Caco-2 (cell line): ENCODE results near the gene ZNF467. TPM values are rescaled to one million over a fixed set of nuclear protein-coding genes. Genes with fewer than 3 reads are reported as not detected.

Experiments
- BruUV-seq: library from RNA; stranded (reverse); fragments of 400-500 nt; replicated peaks from 2 replicates; lab custom pipeline; 2021; lab: Mats Ljungman, UMichigan
- CTCF ChIA-PET: fragments of 300-600 bp; sonication (Branson Sonifier 250); formaldehyde crosslinking; loops from one replicate; lab custom pipeline; 2022; ENCODE audit warnings: antibody characterized with exemption; lab: Charles Lee
- POLR2A ChIA-PET: fragments of 300-600 bp; sonication (Branson Sonifier 250); formaldehyde crosslinking; loops from one replicate; lab custom pipeline; 2022; ENCODE audit warnings: antibody characterized with exemption; lab: Charles Lee
- DNase-seq, 2 experiments: peaks; one replicate each; pipeline versions ENCODE4 v3.0.0 to v3.0.0-alpha.2; 2020 to 2022
- H3K27me3 ChIP-seq: replicated peaks from 2 replicates; pipeline ENCODE4 v1.6.0; 2011; ENCODE audit warnings: low read length; ENCODE audit not compliant: control insufficient read depth, insufficient read depth
- H3K36me3 ChIP-seq: 2 replicates; pipeline ENCODE4 v1.5.1; 2011; ENCODE audit warnings: low read length; ENCODE audit not compliant: control insufficient read depth, insufficient read depth
- H3K4me1 ChIP-seq: fragments of 250-450 bp; sonication (Bioruptor Pico); 2 replicates; pipeline ENCODE4 v1.5.1; 2020; ENCODE audit warnings: mild to moderate bottlenecking
- H3K4me3 ChIP-seq: 2 replicates; pipeline ENCODE4 v1.5.1; 2011; ENCODE audit warnings: low read depth, mild to moderate bottlenecking, control low read depth, low read length
- H3K9me3 ChIP-seq: fragments of 250-450 bp; sonication (Bioruptor Pico); 2 replicates; pipeline ENCODE4 v1.5.1; 2020; ENCODE audit warnings: mild to moderate bottlenecking, moderate library complexity
- H3K27ac Mint-ChIP-seq: one replicate; pipeline ENCODE4 v1.8.0; 2022; ENCODE audit warnings: mixed read lengths; ENCODE audit not compliant: unreplicated experiment
- H3K27me3 Mint-ChIP-seq: one replicate; pipeline ENCODE4 v1.8.0; 2022; ENCODE audit warnings: mixed read lengths; ENCODE audit not compliant: insufficient read depth, unreplicated experiment
- H3K36me3 Mint-ChIP-seq: one replicate; pipeline ENCODE4 v1.8.0; 2022; ENCODE audit warnings: mild to moderate bottlenecking, mixed read lengths; ENCODE audit not compliant: insufficient read depth, unreplicated experiment
- H3K4me1 Mint-ChIP-seq: one replicate; pipeline ENCODE4 v1.8.0; 2022; ENCODE audit warnings: low read depth, mixed read lengths; ENCODE audit not compliant: unreplicated experiment
- H3K4me3 Mint-ChIP-seq: one replicate; pipeline ENCODE4 v1.8.0; 2022; ENCODE audit warnings: mild to moderate bottlenecking, moderate library complexity, mixed read lengths; ENCODE audit not compliant: unreplicated experiment
- H3K9me3 Mint-ChIP-seq: one replicate; pipeline ENCODE4 v1.8.0; 2022; ENCODE audit warnings: mixed read lengths; ENCODE audit not compliant: unreplicated experiment
- CTCF ChIP-seq, 2 experiments: fragments of 200-600 bp in 1 of 2; IDR thresholded peaks; 1 replicate in 1 of 2; 2 replicates in 1 of 2; pipeline versions ENCODE4 v1.5.1 to v1.8.0; 2011 to 2022; ENCODE audit warnings: antibody characterized with exemption in 1 of 2, control low read depth in 1 of 2, inconsistent platforms in 1 of 2, low read depth in 1 of 2, low read length in 1 of 2, mild to moderate bottlenecking in 1 of 2, moderate library complexity in 1 of 2; ENCODE audit not compliant: insufficient read depth in 1 of 2, severe bottlenecking in 1 of 2, unreplicated experiment in 1 of 2
- intact Hi-C: fragments of 100-400 bp; cut with micrococcal nuclease; formaldehyde crosslinking; loops from one replicate; pipeline ENCODE4 v1.10.0; 2022; ENCODE audit not compliant: unreplicated experiment
- total RNA-seq: library from RNA; stranded (reverse); gene quantifications from 2 replicates; pipeline ENCODE4 v1.2.3, GENCODE V29; 2022

Gene ZNF467
- total RNA-seq, 1 experiment from 2014 or later = 1.7 TPM

- no peak for DNase-seq
- intact Hi-C loops = loop anchor here (5.0 kb wide), 1 partner anchor 66 kb away; the partner anchor contains the start of gene ZNF862
- no peaks in the 10 kb centered on the region; the same call in 1 of the 2 replicates for H3K27me3 ChIP-seq
Measured at GRCh38 chr7:149770728-149771636, 2.4 kb downstream of the ZNF467 start.

GRCh38 chr7:149769915-149770314 lies 3.5 kb downstream of the ZNF467 start:
- CTCF ChIA-PET = interaction anchor here (0.8 kb wide), 1 partner anchor 28 kb away, joined by 4 read pairs; no protein-coding TSS in a partner anchor
- Histone ChIP-seq H3K4me1 (no peaks in the 10 kb centered on the region), H3K27me3 (no peaks in the 10 kb centered on the region; the same call in 1 of the 2 replicates), H3K9me3 (no peaks in the 10 kb centered on the region), H3K4me3 (no peak overlapping the region), H3K36me3 (no peaks in the 10 kb centered on the region)
- Mint-ChIP-seq H3K9me3 (no peaks in the 10 kb centered on the region), H3K4me1 (peaks cover 6% of the 10 kb centered on the region), H3K27ac (no peak overlapping the region), H3K4me3 (no peak overlapping the region), H3K36me3 (no peaks in the 10 kb centered on the region), H3K27me3 (peaks cover 12% of the 10 kb centered on the region)
- POLR2A ChIA-PET = no interaction called here
- intact Hi-C loops = loop anchor here (5.0 kb wide), 1 partner anchor 67 kb away; the partner anchor contains the start of gene ZNF862
- DNase-seq = no peak
- TF ChIP-seq CTCF (IDR thresholded peaks at IDR 0.05; ENCODE audit: insufficient read depth in 1 of 2, low read depth in 1 of 2, low read length in 1 of 2, severe bottlenecking in 1 of 2, unreplicated experiment in 1 of 2) = no peak
- BruUV-seq = no TSS peak

More at GRCh38 chr7:149770728-149771636, 2.4 kb downstream of the ZNF467 start:
- H3K4me3 ChIP-seq = peak overlapping the region; percentile 31
- Mint-ChIP-seq H3K36me3 (no peaks in the 10 kb centered on the region), H3K4me1 (peaks cover 6% of the 10 kb centered on the region), H3K9me3 (no peaks in the 10 kb centered on the region), H3K27me3 (peaks cover 12% of the 10 kb centered on the region), H3K27ac (no peak overlapping the region), H3K4me3 (peak overlapping the region; percentile 81)
- ChIA-PET POLR2A (interaction anchor here (0.6 kb wide), 1 partner anchor 576 kb away, joined by 3 read pairs; the partner anchor contains the start of gene ZNF282), CTCF (interaction anchor here (1.1 kb wide), 1 partner anchor 29 kb away, joined by 4 read pairs; no protein-coding TSS in a partner anchor)
- no peaks in the 10 kb centered on the region for H3K9me3 ChIP-seq
- no peaks in the 10 kb centered on the region for H3K36me3 ChIP-seq
- BruUV-seq = no TSS peak
- TF ChIP-seq CTCF (IDR thresholded peaks at IDR 0.05; ENCODE audit: insufficient read depth in 1 of 2, low read depth in 1 of 2, low read length in 1 of 2, severe bottlenecking in 1 of 2, unreplicated experiment in 1 of 2) = no peak
- H3K4me1 ChIP-seq = no peaks in the 10 kb centered on the region

GRCh38 chr7:149768931-149769330 lies 4.5 kb downstream of the ZNF467 start:
- Mint-ChIP-seq H3K27me3 (peaks cover 7% of the 10 kb centered on the region), H3K27ac (no peak overlapping the region), H3K9me3 (no peaks in the 10 kb centered on the region), H3K4me3 (no peak overlapping the region), H3K36me3 (no peaks in the 10 kb centered on the region), H3K4me1 (peaks cover 6% of the 10 kb centered on the region)
- BruUV-seq = no TSS peak
- H3K4me3 ChIP-seq = no peak overlapping the region
- H3K36me3 ChIP-seq = no peaks in the 10 kb centered on the region
- no peaks in the 10 kb centered on the region for H3K4me1 ChIP-seq
- TF ChIP-seq CTCF (IDR thresholded peaks at IDR 0.05; ENCODE audit: insufficient read depth in 1 of 2, low read depth in 1 of 2, low read length in 1 of 2, severe bottlenecking in 1 of 2, unreplicated experiment in 1 of 2) = no peak
- intact Hi-C loops = no loop called here
- CTCF ChIA-PET = no interaction called here
- H3K9me3 ChIP-seq = no peaks in the 10 kb centered on the region
- no peak for DNase-seq
- POLR2A ChIA-PET = interaction anchor here (0.7 kb wide), 1 partner anchor 64 kb away, joined by 3 read pairs; no protein-coding TSS in a partner anchor
- H3K27me3 ChIP-seq = no peaks in the 10 kb centered on the region; the same call in 1 of the 2 replicates
